Gastroesophageal sphincter (tissue), 4 donors: ENCODE data around the gene XYLT1. TPM values are rescaled to one million over a fixed set of nuclear protein-coding genes. Genes with fewer than 3 reads are reported as not detected.

Experiments
- ATAC-seq: fragments of 150-250 bp; one replicate; pipeline ENCODE4 v1.9.1; 2016; ENCODE audit warnings: mild to moderate bottlenecking, moderate library complexity
- H3K27ac ChIP-seq, 4 donors: fragments of 200-600 bp; sonication (generic) in 3 of 4; 1 replicate in 3 of 4; 2 replicates in 1 of 4; pipeline ENCODE4 v1.5.1; 2016 to 2019
- H3K27me3 ChIP-seq: fragments of 200-600 bp; sonication (generic); one replicate; pipeline ENCODE4 v1.5.1; 2019
- H3K36me3 ChIP-seq, 2 donors: fragments of 200-600 bp; sonication (generic); one replicate each; pipeline ENCODE4 v1.5.1; 2019; ENCODE audit warnings: control low read depth in 1 of 2
- H3K4me1 ChIP-seq, 3 donors: fragments of 200-600 bp; sonication (generic); 1 replicate in 2 of 3; 2 replicates in 1 of 3; pipeline ENCODE4 v1.5.1; 2016 to 2019; ENCODE audit warnings: control low read depth in 2 of 3
- H3K4me3 ChIP-seq, 2 donors: fragments of 200-600 bp; sonication (generic); one replicate each; pipeline ENCODE4 v1.5.1; 2019; ENCODE audit warnings: mild to moderate bottlenecking in 1 of 2, moderate library complexity in 1 of 2
- H3K9me3 ChIP-seq, 3 donors: fragments of 200-600 bp; sonication (generic); one replicate each; pipeline ENCODE4 v1.5.1; 2017 to 2019; ENCODE audit warnings: control low read depth in 2 of 3
- CTCF ChIP-seq, 4 experiments: fragments of 200-600 bp in 2 of 4; fragments of 450-650 bp in 2 of 4; sonication (generic) in 1 of 4; IDR thresholded peaks; one replicate each; pipeline ENCODE4 v1.5.1; 2017 to 2019; ENCODE audit warnings: antibody characterized with exemption in 4 of 4, mild to moderate bottlenecking in 2 of 4, moderate library complexity in 2 of 4
- EP300 ChIP-seq: sonication (generic); formaldehyde crosslinking; IDR thresholded peaks from one replicate; pipeline ENCODE4 v1.6.1; 2017; ENCODE audit warnings: antibody characterized with exemption, mild to moderate bottlenecking
- POLR2A ChIP-seq, 2 donors: fragments of 450-650 bp; IDR thresholded peaks; one replicate each; pipeline ENCODE4 v1.6.1; 2017; ENCODE audit warnings: antibody characterized with exemption in 2 of 2, mild to moderate bottlenecking in 2 of 2, moderate library complexity in 1 of 2
- POLR2AphosphoS5 ChIP-seq: sonication (generic); formaldehyde crosslinking; IDR thresholded peaks from one replicate; pipeline ENCODE4 v1.6.1; 2017; ENCODE audit warnings: antibody characterized with exemption
- WGBS, 2 donors: methylation state at CpG; one replicate each; pipeline ENCODE4 v1.1.5; 2018; ENCODE audit warnings: low coverage in 1 of 2; 5-methylcytosine and 5-hydroxymethylcytosine counted together
- total RNA-seq, 4 donors: library from RNA; depleted of rRNA; stranded (reverse); fragments of >200 nt; gene quantifications; one replicate each; pipeline ENCODE4 v1.1.0, GENCODE V29; 2016

Gene XYLT1
- total RNA-seq, 4 donors from 2014 or later: 19.1 to 51.6 (median 23.7) TPM

GRCh38 chr16:17382949-17383863, 87.6 kb downstream of the XYLT1 start:
- peaks cover 19 to 95% (median 46%) of the 10 kb centered on the region in 3 donors for H3K4me1 ChIP-seq
- TF ChIP-seq CTCF (IDR thresholded peaks at IDR 0.05) (no peak), POLR2AphosphoS5 (no peak), POLR2A (IDR thresholded peaks at IDR 0.05) (no peak), EP300 (no peak)
- no peaks in the 10 kb centered on the region for H3K9me3 ChIP-seq
- WGBS, 2 donors: 28 to 36% methylated on average over 11 to 12 of the region's 14 CpGs
- no peaks in the 10 kb centered on the region for H3K36me3 ChIP-seq
- H3K27ac ChIP-seq: peak overlapping the region; percentile 88 to 93 (median 90)
- ATAC-seq: peak; percentile 36
- H3K27me3 ChIP-seq: no peaks in the 10 kb centered on the region
- no peak overlapping the region for H3K4me3 ChIP-seq

- TF ChIP-seq EP300: no peak
- TF ChIP-seq CTCF (IDR thresholded peaks at IDR 0.05): no peak
- TF ChIP-seq POLR2AphosphoS5: no peak
- no peak for TF ChIP-seq POLR2A (IDR thresholded peaks at IDR 0.05)
- H3K4me3 ChIP-seq: no peak overlapping the region
- H3K4me1 ChIP-seq: peaks cover 24 to 99% (median 51%) of the 10 kb centered on the region in 3 donors
- H3K27me3 ChIP-seq: no peaks in the 10 kb centered on the region
- peak overlapping the region; percentile 80 to 93 (median 90) for H3K27ac ChIP-seq
- no peaks in the 10 kb centered on the region for H3K9me3 ChIP-seq
- no peaks in the 10 kb centered on the region for H3K36me3 ChIP-seq
- 69 to 100% methylated on average over 1 to 4 of the region's 6 CpGs for WGBS, 2 donors
- no peak for ATAC-seq
Observed at GRCh38 chr16:17382514-17382913, 88.2 kb downstream of the XYLT1 start.

GRCh38 chr16:17381784-17382183, 89.0 kb downstream of the XYLT1 start:
- 88 to 100% methylated on average over 1 of the region's 1 CpG for WGBS, 2 donors
- H3K27ac ChIP-seq: peak overlapping the region; percentile 80 to 93 (median 90)
- no peaks in the 10 kb centered on the region for H3K27me3 ChIP-seq
- H3K36me3 ChIP-seq: no peaks in the 10 kb centered on the region
- peaks cover 31 to 99% (median 55%) of the 10 kb centered on the region in 3 donors for H3K4me1 ChIP-seq
- H3K9me3 ChIP-seq: no peaks in the 10 kb centered on the region
- H3K4me3 ChIP-seq: no peak overlapping the region
- TF ChIP-seq EP300 (no peak), POLR2AphosphoS5 (no peak), CTCF (IDR thresholded peaks at IDR 0.05) (no peak), POLR2A (IDR thresholded peaks at IDR 0.05) (no peak)
- no peak for ATAC-seq

- 51% methylated on average over 3 of the region's 3 CpGs for WGBS, 2 donors
- no peaks in the 10 kb centered on the region for H3K9me3 ChIP-seq
- ATAC-seq: peak; percentile 31
- H3K27me3 ChIP-seq: no peaks in the 10 kb centered on the region
- TF ChIP-seq POLR2A (IDR thresholded peaks at IDR 0.05) (no peak), EP300 (no peak), POLR2AphosphoS5 (peak; percentile 61)
- peaks cover 30 to 98% (median 49%) of the 10 kb centered on the region in 3 donors for H3K4me1 ChIP-seq
- H3K4me3 ChIP-seq: no peak overlapping the region
- H3K27ac ChIP-seq: peak overlapping the region; percentile 89 to 93 (median 92)
- H3K36me3 ChIP-seq: no peaks in the 10 kb centered on the region
Observed at GRCh38 chr16:17380613-17381012, 90.1 kb downstream of the XYLT1 start.

GRCh38 chr16:17379121-17379571, 91.6 kb downstream of the XYLT1 start:
- H3K4me3 ChIP-seq: no peak overlapping the region
- no peaks in the 10 kb centered on the region for H3K27me3 ChIP-seq
- H3K9me3 ChIP-seq: no peaks in the 10 kb centered on the region
- TF ChIP-seq POLR2AphosphoS5 (peak; percentile 7), EP300 (no peak), POLR2A (IDR thresholded peaks at IDR 0.05) (no peak)
- peaks cover 23 to 98% (median 34%) of the 10 kb centered on the region in 3 donors for H3K4me1 ChIP-seq
- H3K36me3 ChIP-seq: no peaks in the 10 kb centered on the region
- peak overlapping the region; percentile 89 to 93 (median 92) for H3K27ac ChIP-seq
- ATAC-seq: peak; percentile 69
- WGBS, 2 donors: 10 to 12% methylated on average over 3 to 5 of the region's 7 CpGs
